GM21515 (cell line): Measurements from ENCODE around the gene ERGIC2.
"Not testable (repeated sequence)": the region's sequence is repeated elsewhere in the genome, so short reads cannot be mapped to it uniquely, and the experiment has no call there.

Experiments
- ATAC-seq: cut with Tn5 transposase; IDR thresholded peaks from one replicate; pipeline ENCODE4 v1.9.1; 2021; ENCODE audit not compliant: unreplicated experiment

Gene ERGIC2

GRCh38 chr12:29380536-29381523 lies at the start of gene ERGIC2:
Gene ERGIC2 (minus strand): TSS chr12:29381172. CDS start chr12:29371633, 9,539 bp downstream.
- ATAC-seq, result peak; percentile 98

- no peak for ATAC-seq
These were observed 49.7 kb upstream of the ERGIC2 start for GRCh38 chr12:29430716-29431044.

DNA sequence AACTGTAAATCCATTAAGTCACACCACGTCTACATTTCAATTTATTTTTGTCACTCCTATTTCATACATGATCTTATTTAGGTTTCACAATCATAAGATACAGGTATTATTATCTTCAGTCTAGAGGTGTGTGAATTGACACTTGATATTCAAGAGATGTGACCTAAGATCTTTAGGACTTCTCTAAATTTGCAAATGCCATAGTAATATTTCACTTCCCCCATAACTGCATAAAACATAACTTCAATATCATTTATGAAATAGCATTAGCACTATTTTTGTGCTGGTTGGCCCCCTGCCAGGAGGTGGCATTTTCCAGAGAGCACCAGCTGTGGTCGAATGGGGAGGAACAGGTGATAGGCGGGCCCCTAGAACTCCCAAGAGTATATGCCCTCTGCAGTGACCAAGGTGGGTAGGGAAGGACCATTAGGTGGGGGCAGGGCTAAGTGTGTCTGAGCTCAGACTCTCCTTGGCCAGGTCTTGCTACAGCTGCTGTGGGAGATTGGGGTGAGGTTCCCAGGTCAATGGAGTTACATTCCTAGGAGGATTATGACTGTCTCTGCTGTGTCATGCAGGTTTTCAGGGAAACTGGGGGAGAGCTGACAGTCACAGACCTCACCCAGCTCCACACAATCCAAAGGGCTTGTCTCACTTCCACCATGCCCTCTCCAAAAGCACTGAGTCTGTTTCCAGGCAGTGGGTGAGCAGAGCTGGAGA lies 49.2 kb upstream of the ERGIC2 start:
- ATAC-seq, result no peak

- ATAC-seq, result peak; percentile 39
These were observed 47.7 kb upstream of the ERGIC2 start for GRCh38 chr12:29428633-29429032.

DNA sequence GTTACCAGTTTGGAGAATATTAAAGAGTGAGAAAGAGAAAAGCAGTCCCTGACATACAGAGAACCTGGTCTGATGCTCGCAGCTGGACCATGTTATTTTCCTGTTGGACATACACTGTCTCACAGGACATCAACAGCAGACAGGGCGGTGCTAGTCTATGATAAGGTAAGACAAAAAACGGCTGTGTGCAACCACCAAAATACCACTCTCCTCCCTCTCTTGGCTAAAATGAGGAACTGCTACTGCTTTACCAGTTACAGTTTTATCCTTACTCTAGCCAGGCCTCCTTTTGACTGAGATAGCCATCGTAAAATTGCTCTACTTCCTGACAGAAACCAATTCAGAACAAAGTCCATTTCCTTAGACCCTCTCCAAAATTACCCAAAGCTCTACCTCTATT lies 47.0 kb upstream of the ERGIC2 start:
- peak; percentile 97 for ATAC-seq

DNA sequence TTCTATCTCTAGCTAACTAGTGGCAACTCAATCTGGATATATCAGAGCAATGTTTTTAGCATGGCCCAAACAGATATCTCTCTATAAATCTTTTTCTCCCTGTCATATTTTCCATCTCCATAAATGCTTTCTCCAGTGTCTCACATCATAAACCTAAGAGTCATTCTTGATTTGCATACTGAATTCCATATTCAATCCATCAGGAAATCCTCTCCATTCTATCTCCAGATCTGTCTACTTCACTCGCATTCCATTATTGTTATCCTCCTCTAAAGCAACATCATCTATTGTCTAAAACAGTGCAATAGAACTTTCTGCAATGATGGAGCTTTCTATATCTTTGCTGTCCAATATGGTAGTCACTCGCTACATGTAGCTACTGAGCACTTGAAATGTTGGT lies 45.5 kb upstream of the ERGIC2 start:
- ATAC-seq, result no peak

- no peak for ATAC-seq
These were observed 44.8 kb upstream of the ERGIC2 start for GRCh38 chr12:29425722-29426121.

DNA sequence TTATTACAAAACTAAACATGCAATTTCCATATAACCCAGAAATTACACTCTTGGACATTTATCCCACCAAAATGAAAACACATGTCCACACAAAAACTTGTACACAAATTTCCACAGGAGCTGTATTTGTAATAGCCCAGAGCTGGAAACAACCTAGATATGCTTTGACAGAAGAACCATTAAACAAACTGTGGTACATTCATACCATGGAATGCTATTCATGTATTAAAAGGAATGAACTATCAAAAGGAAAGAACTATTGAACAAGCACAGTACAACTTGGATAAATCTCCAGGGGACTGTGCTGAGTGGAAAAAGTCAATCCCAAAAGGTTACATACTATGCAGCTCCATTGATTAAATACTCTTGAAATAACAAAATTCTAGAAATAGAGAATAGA lies 35.8 kb upstream of the ERGIC2 start:
- no peak for ATAC-seq

- no peak for ATAC-seq
These were observed 34.1 kb upstream of the ERGIC2 start for GRCh38 chr12:29415111-29415510.

GRCh38 chr12:29414368-29414767 lies 33.4 kb upstream of the ERGIC2 start:
- no peak for ATAC-seq

DNA sequence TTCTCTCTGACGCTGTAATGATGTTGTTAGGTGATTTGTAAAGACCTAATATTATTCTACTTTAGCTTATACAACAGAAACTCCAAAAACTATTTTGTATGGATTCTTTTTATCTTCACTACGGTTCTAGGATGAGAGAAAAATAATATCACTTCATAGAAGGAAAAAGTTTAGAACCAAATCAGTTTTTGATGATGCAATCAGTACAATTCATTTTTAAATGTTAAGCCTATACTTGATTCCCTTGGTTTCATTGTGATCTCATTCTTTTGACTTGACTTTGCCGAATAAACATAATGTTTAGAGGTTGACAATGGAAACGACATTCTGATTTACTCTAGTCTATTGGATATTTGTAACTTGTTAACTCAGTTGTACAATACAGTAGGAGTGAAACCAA lies 24.6 kb upstream of the ERGIC2 start:
- no peak for ATAC-seq

- no peak for ATAC-seq
These were observed 23.0 kb upstream of the ERGIC2 start for GRCh38 chr12:29403991-29404390.

GRCh38 chr12:29402437-29402836 lies 21.5 kb upstream of the ERGIC2 start:
- no peak for ATAC-seq

GRCh38 chr12:29398495-29398894 lies 17.5 kb upstream of the ERGIC2 start:
- no peak for ATAC-seq

GRCh38 chr12:29396774-29397173 lies 15.8 kb upstream of the ERGIC2 start:
- no peak for ATAC-seq

- ATAC-seq, result no peak
These were observed 14.4 kb upstream of the ERGIC2 start for GRCh38 chr12:29395356-29395755.

DNA sequence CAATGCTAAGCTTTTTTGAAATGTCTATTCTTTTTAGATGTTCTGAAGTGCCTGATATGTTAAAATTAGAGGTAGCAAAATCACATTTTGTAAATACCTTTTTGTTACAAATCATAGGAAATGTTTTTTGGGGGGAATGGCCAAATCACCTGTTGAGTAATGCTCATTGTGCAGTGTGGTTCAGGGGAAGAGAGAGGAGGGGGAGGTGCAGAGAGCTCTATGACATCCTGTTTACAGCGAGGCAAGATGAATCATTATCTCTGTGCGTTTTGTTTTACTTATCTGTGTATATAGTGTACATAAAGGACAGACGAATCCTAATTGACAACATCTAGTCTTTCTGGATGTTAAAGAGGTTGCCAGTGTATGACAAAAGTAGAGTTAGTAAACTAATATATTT lies 9.4 kb upstream of the ERGIC2 start:
- ATAC-seq, result not testable (repeated sequence)

GRCh38 chr12:29389295-29389919 lies 8.4 kb upstream of the ERGIC2 start:
- ATAC-seq, result no peak

GRCh38 chr12:29386084-29386680 lies 5.2 kb upstream of the ERGIC2 start:
- ATAC-seq, result not testable (repeated sequence)

- ATAC-seq, result not testable (repeated sequence)
These were observed 4.2 kb upstream of the ERGIC2 start for GRCh38 chr12:29385194-29385593.

GRCh38 chr12:29382251-29382650 lies 1.3 kb upstream of the ERGIC2 start:
- no peak for ATAC-seq
